ENCODE results near the gene CTNNA3. TPM values are rescaled to one million over a fixed set of nuclear protein-coding genes. Genes with fewer than 3 reads are reported as not detected.

CTNNA3 gene
- total and polyA plus RNA-seq, 5 donors from 2014 or later, result not detected

DNA sequence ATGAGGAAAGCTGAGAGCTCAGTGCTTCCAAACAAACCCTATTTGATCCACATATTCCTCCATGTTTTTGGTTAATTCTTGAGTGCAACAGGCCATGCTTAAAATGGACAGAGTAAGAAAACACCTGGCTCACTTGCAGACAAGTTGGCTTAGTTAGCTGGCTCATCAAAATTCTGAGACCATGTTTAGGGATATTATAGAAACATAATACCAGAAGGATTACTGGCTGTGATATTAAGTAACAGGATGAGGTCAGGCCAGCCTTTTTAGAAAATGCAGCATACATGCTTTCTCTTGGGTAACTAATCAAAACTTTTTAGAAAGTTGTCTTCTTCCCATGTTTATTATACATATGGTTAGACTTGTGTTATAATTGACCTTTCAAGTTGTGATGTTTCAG is 1637.4 kb downstream of the CTNNA3 start:
- no peak overlapping the region for H3K4me3 ChIP-seq (ENCODE audit: low read depth, low read length)
- no peaks in the 10 kb centered on the region for H3K27me3 ChIP-seq (ENCODE audit: control insufficient read depth, insufficient read depth, low read length)
- H3K27ac ChIP-seq (ENCODE audit: insufficient read depth, low read length, poor library complexity, severe bottlenecking), result no peak overlapping the region
- peaks cover 2 to 24% (median 6%) of the 10 kb centered on the region in 7 donors for H3K9me3 Mint-ChIP-seq
- H3K27ac Mint-ChIP-seq, result no peak overlapping the region
- H3K4me1 ChIP-seq (ENCODE audit: control insufficient read depth, insufficient read depth, low read length, poor library complexity, severe bottlenecking), result no peaks in the 10 kb centered on the region
- DNase-seq (no peak), ATAC-seq (ENCODE audit: low read depth in 2 of 2) (no peak)
- no peak overlapping the region for H3K4me3 Mint-ChIP-seq
- no peaks in the 10 kb centered on the region for H3K36me3 Mint-ChIP-seq
- no peaks in the 10 kb centered on the region for H3K9me3 ChIP-seq (ENCODE audit: control insufficient read depth in 2 of 2, low read length in 2 of 2)
- no peaks in the 10 kb centered on the region for H3K4me1 Mint-ChIP-seq
- no peaks in the 10 kb centered on the region for H3K36me3 ChIP-seq (ENCODE audit: control insufficient read depth, insufficient read depth, low read length)
- no peaks in the 10 kb centered on the region for H3K27me3 Mint-ChIP-seq

DNA sequence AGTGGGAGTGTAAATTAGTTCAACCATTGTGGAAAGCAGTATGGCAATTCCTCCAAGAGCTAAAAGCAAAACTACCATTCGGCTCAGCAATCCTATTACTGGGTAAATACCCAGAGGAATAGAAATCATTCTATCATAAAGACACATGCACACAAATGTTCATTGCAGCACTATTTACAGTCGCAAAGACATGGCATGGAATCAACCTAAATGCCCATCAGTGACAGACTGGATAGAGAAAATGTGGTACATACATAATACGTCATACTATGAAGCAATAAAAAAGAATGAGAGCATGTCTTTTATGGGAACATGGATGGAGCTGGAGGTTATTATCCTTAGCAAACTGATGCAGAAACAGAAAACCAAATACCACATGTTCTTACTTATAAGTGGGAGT is 1646.7 kb downstream of the CTNNA3 start:
- H3K27ac ChIP-seq (ENCODE audit: insufficient read depth, low read length, poor library complexity, severe bottlenecking), result no peak overlapping the region
- Mint-ChIP-seq H3K4me1 (no peaks in the 10 kb centered on the region), H3K27ac (no peak overlapping the region), H3K36me3 (no peaks in the 10 kb centered on the region), H3K27me3 (no peaks in the 10 kb centered on the region), H3K4me3 (no peak overlapping the region), H3K9me3 (peaks cover 1 to 36% (median 9%) of the 10 kb centered on the region in 7 donors)
- no peaks in the 10 kb centered on the region for H3K4me1 ChIP-seq (ENCODE audit: control insufficient read depth, insufficient read depth, low read length, poor library complexity, severe bottlenecking)
- H3K4me3 ChIP-seq (ENCODE audit: low read depth, low read length), result no peak overlapping the region
- no peaks in the 10 kb centered on the region for H3K36me3 ChIP-seq (ENCODE audit: control insufficient read depth, insufficient read depth, low read length)
- no peak for ATAC-seq (ENCODE audit: low read depth in 2 of 2)
- no peaks in the 10 kb centered on the region for H3K27me3 ChIP-seq (ENCODE audit: control insufficient read depth, insufficient read depth, low read length)
- no peaks in the 10 kb centered on the region for H3K9me3 ChIP-seq (ENCODE audit: control insufficient read depth in 2 of 2, low read length in 2 of 2)
- DNase-seq, result no peak

DNA sequence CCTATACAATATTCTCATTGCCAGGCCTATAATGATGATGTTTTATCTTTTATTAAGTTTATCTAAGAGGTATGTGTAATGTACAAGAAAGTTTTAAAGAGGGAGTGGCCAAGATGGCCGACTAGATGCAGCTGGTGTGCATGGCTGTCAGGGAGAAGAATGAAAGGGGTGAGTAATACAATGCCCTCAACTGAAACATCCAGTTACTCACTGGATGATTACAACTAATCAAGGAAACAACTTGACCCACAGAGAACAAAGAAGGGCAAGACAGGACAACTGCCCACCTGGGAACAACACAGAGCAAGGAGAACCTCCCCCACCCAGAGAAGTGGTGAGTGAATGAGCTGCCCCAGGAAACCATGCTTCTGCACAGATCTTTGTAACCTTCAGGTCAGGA is 1650.1 kb downstream of the CTNNA3 start:
- Mint-ChIP-seq H3K27ac (no peak overlapping the region), H3K4me1 (no peaks in the 10 kb centered on the region), H3K9me3 (peaks cover 9 to 26% (median 12%) of the 10 kb centered on the region in 7 donors), H3K36me3 (no peaks in the 10 kb centered on the region), H3K27me3 (no peaks in the 10 kb centered on the region), H3K4me3 (no peak overlapping the region)
- H3K27me3 ChIP-seq (ENCODE audit: control insufficient read depth, insufficient read depth, low read length), result no peaks in the 10 kb centered on the region
- H3K4me1 ChIP-seq (ENCODE audit: control insufficient read depth, insufficient read depth, low read length, poor library complexity, severe bottlenecking), result no peaks in the 10 kb centered on the region
- no peak overlapping the region for H3K27ac ChIP-seq (ENCODE audit: insufficient read depth, low read length, poor library complexity, severe bottlenecking)
- ATAC-seq (ENCODE audit: low read depth in 2 of 2) (no peak), DNase-seq (no peak)
- H3K9me3 ChIP-seq (ENCODE audit: control insufficient read depth in 2 of 2, low read length in 2 of 2), result no peaks in the 10 kb centered on the region
- H3K4me3 ChIP-seq (ENCODE audit: low read depth, low read length), result no peak overlapping the region
- no peaks in the 10 kb centered on the region for H3K36me3 ChIP-seq (ENCODE audit: control insufficient read depth, insufficient read depth, low read length)

DNA sequence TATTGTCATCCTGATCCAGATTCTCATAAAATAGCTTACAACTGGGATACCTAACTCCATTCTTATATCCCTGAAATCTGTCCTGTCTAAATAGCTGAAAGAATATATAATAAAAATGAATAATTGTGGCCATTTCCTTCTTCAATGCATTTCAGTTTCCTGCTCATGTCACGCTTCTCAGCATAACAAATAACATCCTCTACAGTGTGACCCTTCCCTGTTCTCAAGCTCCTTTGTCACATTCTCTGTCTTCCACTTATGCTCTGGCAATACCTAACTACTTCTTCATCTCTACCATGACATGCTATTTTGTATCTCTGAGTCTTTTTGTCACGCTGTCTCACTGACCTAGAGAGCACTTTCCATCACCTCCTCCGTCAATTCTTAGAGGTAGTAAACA is 1654.2 kb downstream of the CTNNA3 start:
- H3K27me3 Mint-ChIP-seq, result no peaks in the 10 kb centered on the region
- Histone ChIP-seq H3K27ac (ENCODE audit: insufficient read depth, low read length, poor library complexity, severe bottlenecking) (no peak overlapping the region), H3K36me3 (ENCODE audit: control insufficient read depth, insufficient read depth, low read length) (no peaks in the 10 kb centered on the region), H3K27me3 (ENCODE audit: control insufficient read depth, insufficient read depth, low read length) (no peaks in the 10 kb centered on the region), H3K9me3 (ENCODE audit: control insufficient read depth in 2 of 2, low read length in 2 of 2) (no peaks in the 10 kb centered on the region), H3K4me1 (ENCODE audit: control insufficient read depth, insufficient read depth, low read length, poor library complexity, severe bottlenecking) (no peaks in the 10 kb centered on the region), H3K4me3 (ENCODE audit: low read depth, low read length) (no peak overlapping the region)
- ATAC-seq (ENCODE audit: low read depth in 2 of 2) (no peak), DNase-seq (no peak)
- H3K27ac Mint-ChIP-seq, result no peak overlapping the region
- no peaks in the 10 kb centered on the region for H3K36me3 Mint-ChIP-seq
- H3K4me1 Mint-ChIP-seq, result no peaks in the 10 kb centered on the region
- H3K4me3 Mint-ChIP-seq, result no peak overlapping the region
- peaks cover 2 to 29% (median 15%) of the 10 kb centered on the region in 7 donors for H3K9me3 Mint-ChIP-seq

DNA sequence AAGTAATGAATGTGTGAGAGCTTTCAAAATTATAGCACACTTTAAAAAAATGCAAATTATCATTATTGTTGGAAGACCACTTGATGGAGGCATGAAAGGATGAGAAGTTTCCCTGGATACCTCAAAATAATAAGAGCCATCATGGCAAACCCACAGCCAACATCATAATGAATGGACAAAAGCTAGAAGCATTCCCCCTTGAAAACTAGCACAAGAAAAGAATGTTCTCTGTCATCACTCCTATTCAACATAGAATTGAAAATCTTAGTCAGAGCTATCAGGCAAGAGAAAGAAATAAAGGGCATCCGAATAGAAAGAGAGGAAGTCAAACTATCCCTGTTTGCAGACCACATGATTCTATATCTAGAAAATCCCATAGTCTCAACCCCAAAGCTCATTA is 1657.4 kb downstream of the CTNNA3 start:
- no peaks in the 10 kb centered on the region for H3K9me3 ChIP-seq (ENCODE audit: control insufficient read depth in 2 of 2, low read length in 2 of 2)
- no peaks in the 10 kb centered on the region for H3K4me1 Mint-ChIP-seq
- no peak overlapping the region for H3K27ac Mint-ChIP-seq
- H3K4me1 ChIP-seq (ENCODE audit: control insufficient read depth, insufficient read depth, low read length, poor library complexity, severe bottlenecking), result no peaks in the 10 kb centered on the region
- no peaks in the 10 kb centered on the region for H3K27me3 ChIP-seq (ENCODE audit: control insufficient read depth, insufficient read depth, low read length)
- no peaks in the 10 kb centered on the region for H3K36me3 ChIP-seq (ENCODE audit: control insufficient read depth, insufficient read depth, low read length)
- no peak overlapping the region for H3K4me3 ChIP-seq (ENCODE audit: low read depth, low read length)
- no peak for DNase-seq
- H3K27ac ChIP-seq (ENCODE audit: insufficient read depth, low read length, poor library complexity, severe bottlenecking), result no peak overlapping the region
- no peak for ATAC-seq (ENCODE audit: low read depth in 2 of 2)
- H3K9me3 Mint-ChIP-seq, result peaks cover 0 to 15% (median 9%) of the 10 kb centered on the region in 7 donors
- no peaks in the 10 kb centered on the region for H3K27me3 Mint-ChIP-seq
- no peaks in the 10 kb centered on the region for H3K36me3 Mint-ChIP-seq
- H3K4me3 Mint-ChIP-seq, result no peak overlapping the region

DNA sequence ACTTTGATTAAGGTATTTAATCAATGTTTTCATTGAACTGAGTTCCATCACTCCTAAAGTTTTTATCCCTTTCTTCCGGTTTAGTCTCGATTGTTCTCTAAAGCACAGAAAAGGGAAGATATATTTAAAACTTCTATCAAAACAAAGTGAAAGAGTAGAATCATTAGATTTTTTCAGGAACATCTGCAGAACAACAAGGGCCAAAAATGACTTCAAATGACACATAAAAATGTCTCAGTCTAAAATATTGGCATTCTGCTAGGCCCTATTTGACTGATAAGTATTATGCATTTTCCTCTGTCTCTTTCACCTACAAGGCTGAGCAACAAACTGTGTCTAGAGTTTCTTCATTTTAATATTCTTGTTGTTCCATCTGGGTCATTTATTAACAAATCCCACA is 1669.7 kb downstream of the CTNNA3 start:
- no peaks in the 10 kb centered on the region for H3K4me1 Mint-ChIP-seq
- H3K9me3 Mint-ChIP-seq, result peaks cover 1 to 21% (median 7%) of the 10 kb centered on the region in 7 donors
- H3K4me1 ChIP-seq (ENCODE audit: control insufficient read depth, insufficient read depth, low read length, poor library complexity, severe bottlenecking), result no peaks in the 10 kb centered on the region
- H3K27ac ChIP-seq (ENCODE audit: insufficient read depth, low read length, poor library complexity, severe bottlenecking), result no peak overlapping the region
- H3K27me3 ChIP-seq (ENCODE audit: control insufficient read depth, insufficient read depth, low read length), result no peaks in the 10 kb centered on the region
- H3K4me3 ChIP-seq (ENCODE audit: low read depth, low read length), result no peak overlapping the region
- no peaks in the 10 kb centered on the region for H3K36me3 ChIP-seq (ENCODE audit: control insufficient read depth, insufficient read depth, low read length)
- no peak overlapping the region for H3K4me3 Mint-ChIP-seq
- no peak for ATAC-seq (ENCODE audit: low read depth in 2 of 2)
- H3K27ac Mint-ChIP-seq, result no peak overlapping the region
- no peak for DNase-seq
- H3K9me3 ChIP-seq (ENCODE audit: control insufficient read depth in 2 of 2, low read length in 2 of 2), result no peaks in the 10 kb centered on the region
- no peaks in the 10 kb centered on the region for H3K36me3 Mint-ChIP-seq
- H3K27me3 Mint-ChIP-seq, result no peaks in the 10 kb centered on the region

DNA sequence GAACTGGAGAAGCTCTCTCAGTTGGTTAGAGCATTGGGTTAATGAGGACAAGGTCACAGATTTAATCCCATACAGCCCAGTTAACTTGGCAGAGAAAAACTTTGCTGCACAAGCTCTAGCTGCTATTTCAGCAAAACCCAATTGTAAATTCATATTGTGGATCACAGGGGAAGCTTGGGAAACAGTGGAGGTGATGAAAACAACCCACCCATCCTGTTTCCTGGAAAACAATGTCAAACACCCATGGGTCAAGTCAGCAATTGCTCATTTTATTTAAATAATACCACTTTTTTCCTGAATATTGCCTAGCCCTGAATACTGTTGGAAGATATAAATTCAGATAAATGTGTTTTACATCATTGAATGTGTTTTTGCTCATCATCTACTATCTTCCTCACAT is 1670.8 kb downstream of the CTNNA3 start:
- peaks cover 0 to 18% (median 5%) of the 10 kb centered on the region in 7 donors for H3K9me3 Mint-ChIP-seq
- Histone ChIP-seq H3K9me3 (ENCODE audit: control insufficient read depth in 2 of 2, low read length in 2 of 2) (peaks cover 0 to 2% of the 10 kb centered on the region in 2 experiments), H3K4me1 (ENCODE audit: control insufficient read depth, insufficient read depth, low read length, poor library complexity, severe bottlenecking) (no peaks in the 10 kb centered on the region), H3K36me3 (ENCODE audit: control insufficient read depth, insufficient read depth, low read length) (no peaks in the 10 kb centered on the region), H3K4me3 (ENCODE audit: low read depth, low read length) (no peak overlapping the region), H3K27ac (ENCODE audit: insufficient read depth, low read length, poor library complexity, severe bottlenecking) (no peak overlapping the region), H3K27me3 (ENCODE audit: control insufficient read depth, insufficient read depth, low read length) (no peaks in the 10 kb centered on the region)
- no peaks in the 10 kb centered on the region for H3K4me1 Mint-ChIP-seq
- no peak overlapping the region for H3K27ac Mint-ChIP-seq
- no peaks in the 10 kb centered on the region for H3K27me3 Mint-ChIP-seq
- DNase-seq, result no peak
- ATAC-seq (ENCODE audit: low read depth in 2 of 2), result no peak
- no peak overlapping the region for H3K4me3 Mint-ChIP-seq
- H3K36me3 Mint-ChIP-seq, result no peaks in the 10 kb centered on the region

DNA sequence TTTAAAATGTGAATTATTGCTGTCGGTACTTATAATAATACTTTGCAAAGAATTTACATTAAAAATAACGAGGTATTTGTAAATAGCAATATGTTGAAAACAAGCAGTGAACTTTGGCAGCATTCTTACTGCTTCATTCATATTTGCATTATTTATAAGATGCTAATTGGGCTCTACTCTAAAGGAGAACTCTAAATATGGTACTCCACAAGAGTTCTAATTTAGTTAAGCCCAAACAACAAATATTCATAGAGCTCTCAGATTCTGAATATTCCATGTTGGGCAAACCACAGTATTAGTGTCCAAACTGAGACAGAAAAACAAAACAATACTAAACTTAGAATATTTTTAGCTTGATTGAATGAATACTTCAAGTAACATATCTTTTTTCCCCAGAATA is 1674.6 kb downstream of the CTNNA3 start:
- DNase-seq, result no peak
- no peaks in the 10 kb centered on the region for H3K36me3 ChIP-seq (ENCODE audit: control insufficient read depth, insufficient read depth, low read length)
- H3K4me1 ChIP-seq (ENCODE audit: control insufficient read depth, insufficient read depth, low read length, poor library complexity, severe bottlenecking), result no peaks in the 10 kb centered on the region
- H3K36me3 Mint-ChIP-seq, result no peaks in the 10 kb centered on the region
- no peaks in the 10 kb centered on the region for H3K4me1 Mint-ChIP-seq
- H3K27ac Mint-ChIP-seq, result no peak overlapping the region
- H3K9me3 ChIP-seq (ENCODE audit: control insufficient read depth in 2 of 2, low read length in 2 of 2), result peaks cover 0 to 2% of the 10 kb centered on the region in 2 experiments
- no peak overlapping the region for H3K4me3 Mint-ChIP-seq
- no peaks in the 10 kb centered on the region for H3K27me3 Mint-ChIP-seq
- peaks cover 0 to 17% (median 3%) of the 10 kb centered on the region in 7 donors for H3K9me3 Mint-ChIP-seq
- ATAC-seq (ENCODE audit: low read depth in 2 of 2), result no peak
- H3K27ac ChIP-seq (ENCODE audit: insufficient read depth, low read length, poor library complexity, severe bottlenecking), result no peak overlapping the region
- no peak overlapping the region for H3K4me3 ChIP-seq (ENCODE audit: low read depth, low read length)
- no peaks in the 10 kb centered on the region for H3K27me3 ChIP-seq (ENCODE audit: control insufficient read depth, insufficient read depth, low read length)
